GM12878 (cell line): ENCODE measurements around the gene GNRHR. TPM values are rescaled to one million over a fixed set of nuclear protein-coding genes. Genes with fewer than 3 reads are reported as not detected.

ENCODE experiments used
- ATAC-seq: fragments of 200-7000 bp; cut with Tn5 transposase; 3 replicates; pipeline ENCODE4 v1.9.1; 2020; ENCODE audit warnings: mild to moderate bottlenecking, moderate library complexity
- BruUV-seq: library from RNA; stranded (reverse); fragments of 400-500 nt; replicated peaks from 2 replicates; lab custom pipeline; 2021; lab: Mats Ljungman, UMichigan
- CTCF ChIA-PET: fragments of 300-600 bp; sonication (Branson Sonifier 250); formaldehyde crosslinking; extraction: SDS; loops from one replicate; lab custom pipeline; 2021; ENCODE audit warnings: inconsistent platforms; lab: Yijun Ruan, JAX
- POLR2A ChIA-PET: fragments of 350-600 bp; formaldehyde crosslinking; extraction: SDS; loops from one replicate; lab custom pipeline; 2021; ENCODE audit warnings: inconsistent platforms; lab: Charles Lee
- RAD21 ChIA-PET: fragments of 300-600 bp; sonication (Branson Sonifier 250); formaldehyde crosslinking; loops from one replicate; lab custom pipeline; 2023; ENCODE audit warnings: antibody characterized with exemption; ENCODE audit not compliant: unreplicated experiment; lab: Charles Lee
- SMC1A ChIA-PET: fragments of 300-600 bp; sonication (Branson Sonifier 250); formaldehyde crosslinking; loops from one replicate; lab custom pipeline; 2023; ENCODE audit not compliant: unreplicated experiment, uncharacterized antibody; lab: Charles Lee
- DNase-seq: peaks from one replicate; pipeline ENCODE4 v3.0.0-alpha.2; 2011; ENCODE audit warnings: low read depth, low spot score
- FAIRE-seq: peaks from 3 replicates; lab custom pipeline; 2011; peaks lifted over from hg19 to GRCh38; lab: Jason Lieb, UNC
- H2AFZ ChIP-seq: 2 replicates; pipeline ENCODE4 v1.6.0; 2011; ENCODE audit warnings: low read depth, low read length, control low read depth; ENCODE audit not compliant: control insufficient read depth
- H3K27ac ChIP-seq: 2 replicates; pipeline ENCODE4 v1.5.1; 2011; ENCODE audit warnings: control low read depth; ENCODE audit not compliant: control insufficient read depth, insufficient read depth
- H3K27me3 ChIP-seq, 2 experiments: replicated peaks in 1 of 2; 2 replicates each; pipeline versions ENCODE4 v1.6.0 to v1.6.1; 2011; ENCODE audit warnings: low read length in 1 of 2; ENCODE audit not compliant: control insufficient read depth in 2 of 2, insufficient read depth in 2 of 2
- H3K36me3 ChIP-seq, 2 experiments: 2 replicates each; pipeline ENCODE4 v1.5.1; 2011; ENCODE audit warnings: low read length in 1 of 2; ENCODE audit not compliant: control insufficient read depth in 2 of 2, insufficient read depth in 2 of 2
- H3K4me1 ChIP-seq: 2 replicates; pipeline ENCODE4 v1.6.1; 2011; ENCODE audit warnings: mild to moderate bottlenecking, low read length, moderate library complexity, mixed read lengths; ENCODE audit not compliant: control insufficient read depth, insufficient read depth
- H3K4me2 ChIP-seq: 2 replicates; pipeline ENCODE4 v1.6.0; 2011; ENCODE audit warnings: control low read depth; ENCODE audit not compliant: control insufficient read depth, insufficient read depth
- H3K4me3 ChIP-seq: fragments of 200-600 bp; sonication (generic); 2 replicates; pipeline ENCODE4 v1.5.1; 2016
- H3K79me2 ChIP-seq: 2 replicates; pipeline ENCODE4 v1.6.0; 2011; ENCODE audit warnings: low read length; ENCODE audit not compliant: control insufficient read depth, insufficient read depth
- H3K9ac ChIP-seq: 2 replicates; pipeline ENCODE4 v1.8.0; 2011; ENCODE audit warnings: low read length, control low read depth, mixed read lengths; ENCODE audit not compliant: control insufficient read depth, insufficient read depth
- H3K9me3 ChIP-seq: replicated peaks from 3 replicates; pipeline ENCODE4 v1.5.1; 2011; ENCODE audit warnings: mild to moderate bottlenecking, low read length; ENCODE audit not compliant: control insufficient read depth, insufficient read depth
- H4K20me1 ChIP-seq: 2 replicates; pipeline ENCODE4 v1.6.0; 2011; ENCODE audit not compliant: control insufficient read depth, insufficient read depth
- ATF7 ChIP-seq: fragments of 450-650 bp; IDR thresholded peaks from 2 replicates; pipeline ENCODE4 v1.6.1; 2016; ENCODE audit warnings: low read depth, mild to moderate bottlenecking
- CBX3 ChIP-seq: fragments of 200-600 bp; sonication (generic); IDR thresholded peaks from 2 replicates; pipeline ENCODE4 v1.6.1; 2016; ENCODE audit warnings: low read depth, borderline replicate concordance
- KDM1A ChIP-seq: fragments of 200-600 bp; sonication (generic); IDR thresholded peaks from 2 replicates; pipeline ENCODE4 v1.6.1; 2016; ENCODE audit warnings: borderline replicate concordance
- STAT1 ChIP-seq: fragments of 450-650 bp; conservative IDR thresholded peaks from 2 replicates; pipeline ENCODE4 v1.6.1; 2014; ENCODE audit warnings: antibody characterized with exemption, mild to moderate bottlenecking
- TCF7 ChIP-seq: IDR thresholded peaks from 2 replicates; pipeline ENCODE4 v1.6.1; 2014; ENCODE audit warnings: antibody characterized with exemption, borderline replicate concordance
- ZNF384 ChIP-seq: IDR thresholded peaks from 2 replicates; pipeline ENCODE4 v1.6.1; 2012; ENCODE audit warnings: low read depth, mild to moderate bottlenecking, low read length, improper control_type of control experiment, borderline replicate concordance
- ZZZ3 ChIP-seq: IDR thresholded peaks from 2 replicates; pipeline ENCODE4 v1.6.1; 2011; ENCODE audit warnings: low read depth; ENCODE audit not compliant: control insufficient read depth, insufficient read length
- WGBS: methylation state at CpG from one replicate; pipeline ENCODE4 v1.1.6; 2016; ENCODE audit warnings: low lambda C conversion rate; ENCODE audit not compliant: insufficient replicate concordance, insufficient coverage; ENCODE audit errors: missing lambda C conversion rate; 5-methylcytosine and 5-hydroxymethylcytosine counted together
- in situ Hi-C: fragments of 300-500 bp; cut with MboI; formaldehyde crosslinking; loops from 9 replicates; pipeline ENCODE4 v1.14.3; 2018; ENCODE audit warnings: mixed read lengths
- intact Hi-C: fragments of 100-400 bp; cut with micrococcal nuclease; formaldehyde crosslinking; loops from one replicate; pipeline ENCODE4 v1.14.2; 2022; ENCODE audit not compliant: unreplicated experiment
- polyA plus RNA-seq, 11 experiments: library from polyadenylated mRNA; depleted of rRNA in 4 of 11; unstranded in 6 of 11; stranded (reverse) in 5 of 11; fragments of >200 nt; fragmentation: Nextera tagmentation in 4 of 11; fragmentation: Illumina TruSeq in 1 of 11; extraction: Ambion mirVana in 4 of 11; extraction: Trizol in 1 of 11; gene quantifications; 1 replicate in 1 of 11; 2 replicates in 10 of 11; pipeline versions ENCODE4 v1.2.1 to v1.2.3, GENCODE V29; 2011 to 2016; ENCODE audit warnings: inconsistent platforms in 2 of 11, missing spikeins in 2 of 11, low read depth in 1 of 11
- total RNA-seq, 4 experiments: library from RNA; depleted of rRNA in 3 of 4; stranded (reverse); fragments of >200 nt in 3 of 4; fragmentation: Illumina TruSeq in 1 of 4; extraction: Trizol in 1 of 4; gene quantifications; 2 replicates each; pipeline versions ENCODE4 v1.2.1 to v1.2.3, GENCODE V29; 2013 to 2021
- TF ChIP-seq, protein P1 (sequence below), 3 experiments: IDR thresholded peaks in 2 of 3; conservative IDR thresholded peaks in 1 of 3; 2 replicates each; pipeline ENCODE4 v1.5.1; 2011; ENCODE audit warnings: low read depth in 3 of 3, low read length in 3 of 3, mild to moderate bottlenecking in 3 of 3, control low read depth in 2 of 3, moderate library complexity in 2 of 3, inconsistent platforms in 1 of 3, mixed read lengths in 1 of 3; ENCODE audit not compliant: control insufficient read depth in 2 of 3, insufficient read depth in 1 of 3; ENCODE audit errors: extremely low read depth in 1 of 3
- TF ChIP-seq, protein P2 (sequence below): IDR thresholded peaks from 2 replicates; pipeline ENCODE4 v1.6.1; 2011; ENCODE audit warnings: mild to moderate bottlenecking, low read depth, low read length, moderate library complexity; ENCODE audit not compliant: insufficient replicate concordance
- TF ChIP-seq, protein P3 (sequence below): fragments of 450-650 bp; IDR thresholded peaks from 2 replicates; pipeline ENCODE4 v1.6.1; 2017; ENCODE audit warnings: mild to moderate bottlenecking, moderate library complexity
- TF ChIP-seq, protein P4 (sequence below): IDR thresholded peaks from 2 replicates; pipeline ENCODE4 v1.6.1; 2011; ENCODE audit warnings: low read depth, mild to moderate bottlenecking, low read length, moderate library complexity, borderline replicate concordance; ENCODE audit errors: extremely low read depth
- TF ChIP-seq, protein P5 (sequence below): IDR thresholded peaks from 2 replicates; pipeline ENCODE4 v1.6.1; 2012; ENCODE audit warnings: low read depth, low read length, improper control_type of control experiment

Gene GNRHR
- total and polyA plus RNA-seq, 10 of the 15 experiments (the other 5 are each of a cell fraction or from before 2014, with no cell fraction given) = 0.02 to 0.12 (median 0.08) TPM; not detected in 7

DNA sequence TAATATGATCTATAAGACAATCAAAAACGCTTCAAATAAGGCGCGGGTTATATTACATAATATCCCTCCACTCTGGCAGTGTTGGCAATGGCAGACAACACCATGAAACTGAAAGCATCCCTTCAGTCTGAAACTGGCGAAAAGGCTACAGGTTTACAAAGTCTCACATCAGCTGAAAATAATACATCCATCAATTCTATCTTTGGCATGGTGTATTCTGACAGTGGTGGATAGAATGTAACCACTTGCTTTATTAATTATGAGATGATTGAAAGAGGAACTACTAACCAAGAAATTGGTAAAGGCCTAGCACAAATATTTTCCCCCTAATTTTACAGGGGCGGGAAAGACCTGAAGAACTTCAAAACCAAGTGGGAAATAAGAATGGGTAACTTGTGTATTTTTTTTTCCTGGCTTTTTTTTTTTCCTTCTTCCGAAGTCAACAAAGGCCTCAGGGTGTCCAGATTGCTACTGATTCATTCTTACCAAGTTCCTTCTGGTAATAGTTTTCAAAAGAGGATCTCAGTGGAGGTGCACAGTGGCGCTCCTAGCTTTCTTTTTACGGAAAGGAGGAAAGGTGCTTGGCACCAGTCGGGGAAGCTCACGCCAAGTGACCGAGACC, 54.0 kb downstream of the GNRHR start:
- RAD21 ChIA-PET = interaction anchor here (0.6 to 1.7 kb wide), 12 partner anchors 9 to 280 kb away, joined by 3 to 8 read pairs (median 4); partner anchors contain the start of genes CENPC and STAP1
- intact Hi-C loops (loop anchor here (5.0 kb wide), 1 partner anchor 647 kb away; no protein-coding TSS in a partner anchor), in situ Hi-C loops (loop anchor here (10.0 kb wide), 1 partner anchor 645 kb away; no protein-coding TSS in a partner anchor)
- no peaks in the 10 kb centered on the region for H4K20me1 ChIP-seq
- CTCF ChIA-PET = interaction anchor here (0.5 to 3.5 kb wide), 16 partner anchors 9 to 156 kb away, joined by 3 to 18 read pairs (median 4); partner anchors contain the start of genes CENPC and STAP1
- peaks cover 75% of the 10 kb centered on the region for H3K79me2 ChIP-seq
- FAIRE-seq (no peak), DNase-seq (no peak), ATAC-seq (peak; percentile 56)
- no peaks in the 10 kb centered on the region for H3K27me3 ChIP-seq
- BruUV-seq = TSS peak; percentile 71
- no peaks in the 10 kb centered on the region for H3K4me1 ChIP-seq
- H3K27ac ChIP-seq = peak overlapping the region; percentile 95
- POLR2A ChIA-PET = interaction anchor here (0.8 to 3.3 kb wide), 5 partner anchors 10 to 156 kb away, joined by 3 to 18 read pairs (median 4); partner anchors contain the start of gene CENPC
- peak overlapping the region; percentile 93 for H2AFZ ChIP-seq
- peaks cover 7% of the 10 kb centered on the region for H3K9me3 ChIP-seq
- H3K36me3 ChIP-seq = peaks cover 0 to 6% of the 10 kb centered on the region in 2 experiments; a peak in 1 of 4 replicates
- peak overlapping the region; percentile 77 for H3K4me3 ChIP-seq
- SMC1A ChIA-PET = interaction anchor here (1.0 to 5.1 kb wide), 9 partner anchors 9 to 156 kb away, joined by 3 to 33 read pairs (median 5); no protein-coding TSS in a partner anchor
- peak overlapping the region; percentile 98 for H3K9ac ChIP-seq
- 2% methylated on average over 11 of the region's 11 CpGs for WGBS
- H3K4me2 ChIP-seq = peak overlapping the region; percentile 70
- TF ChIP-seq ZNF384 (no peak), ZZZ3 (no peak), TCF7 (0 out of 2 replicates have a peak, but pooled peaks have one; percentile 0), STAT1 (no peak), ATF7 (0 out of 2 replicates have a peak, but pooled peaks have one; percentile 19), KDM1A (no peak), CBX3 (no peak)
- TF ChIP-seq, protein P1, sequence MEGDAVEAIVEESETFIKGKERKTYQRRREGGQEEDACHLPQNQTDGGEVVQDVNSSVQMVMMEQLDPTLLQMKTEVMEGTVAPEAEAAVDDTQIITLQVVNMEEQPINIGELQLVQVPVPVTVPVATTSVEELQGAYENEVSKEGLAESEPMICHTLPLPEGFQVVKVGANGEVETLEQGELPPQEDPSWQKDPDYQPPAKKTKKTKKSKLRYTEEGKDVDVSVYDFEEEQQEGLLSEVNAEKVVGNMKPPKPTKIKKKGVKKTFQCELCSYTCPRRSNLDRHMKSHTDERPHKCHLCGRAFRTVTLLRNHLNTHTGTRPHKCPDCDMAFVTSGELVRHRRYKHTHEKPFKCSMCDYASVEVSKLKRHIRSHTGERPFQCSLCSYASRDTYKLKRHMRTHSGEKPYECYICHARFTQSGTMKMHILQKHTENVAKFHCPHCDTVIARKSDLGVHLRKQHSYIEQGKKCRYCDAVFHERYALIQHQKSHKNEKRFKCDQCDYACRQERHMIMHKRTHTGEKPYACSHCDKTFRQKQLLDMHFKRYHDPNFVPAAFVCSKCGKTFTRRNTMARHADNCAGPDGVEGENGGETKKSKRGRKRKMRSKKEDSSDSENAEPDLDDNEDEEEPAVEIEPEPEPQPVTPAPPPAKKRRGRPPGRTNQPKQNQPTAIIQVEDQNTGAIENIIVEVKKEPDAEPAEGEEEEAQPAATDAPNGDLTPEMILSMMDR (IDR thresholded peaks at IDR 0.05 in 2 of 3, conservative IDR thresholded peaks at IDR 0.05 in 1 of 3; ENCODE audit: control insufficient read depth in 2 of 3, extremely low read depth in 1 of 3, insufficient read depth in 1 of 3, low read depth in 3 of 3, low read length in 3 of 3) = no peak
- TF ChIP-seq, protein P2, sequence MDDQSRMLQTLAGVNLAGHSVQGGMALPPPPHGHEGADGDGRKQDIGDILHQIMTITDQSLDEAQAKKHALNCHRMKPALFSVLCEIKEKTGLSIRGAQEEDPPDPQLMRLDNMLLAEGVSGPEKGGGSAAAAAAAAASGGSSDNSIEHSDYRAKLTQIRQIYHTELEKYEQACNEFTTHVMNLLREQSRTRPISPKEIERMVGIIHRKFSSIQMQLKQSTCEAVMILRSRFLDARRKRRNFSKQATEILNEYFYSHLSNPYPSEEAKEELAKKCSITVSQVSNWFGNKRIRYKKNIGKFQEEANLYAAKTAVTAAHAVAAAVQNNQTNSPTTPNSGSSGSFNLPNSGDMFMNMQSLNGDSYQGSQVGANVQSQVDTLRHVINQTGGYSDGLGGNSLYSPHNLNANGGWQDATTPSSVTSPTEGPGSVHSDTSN = no peak
- TF ChIP-seq, protein P3, sequence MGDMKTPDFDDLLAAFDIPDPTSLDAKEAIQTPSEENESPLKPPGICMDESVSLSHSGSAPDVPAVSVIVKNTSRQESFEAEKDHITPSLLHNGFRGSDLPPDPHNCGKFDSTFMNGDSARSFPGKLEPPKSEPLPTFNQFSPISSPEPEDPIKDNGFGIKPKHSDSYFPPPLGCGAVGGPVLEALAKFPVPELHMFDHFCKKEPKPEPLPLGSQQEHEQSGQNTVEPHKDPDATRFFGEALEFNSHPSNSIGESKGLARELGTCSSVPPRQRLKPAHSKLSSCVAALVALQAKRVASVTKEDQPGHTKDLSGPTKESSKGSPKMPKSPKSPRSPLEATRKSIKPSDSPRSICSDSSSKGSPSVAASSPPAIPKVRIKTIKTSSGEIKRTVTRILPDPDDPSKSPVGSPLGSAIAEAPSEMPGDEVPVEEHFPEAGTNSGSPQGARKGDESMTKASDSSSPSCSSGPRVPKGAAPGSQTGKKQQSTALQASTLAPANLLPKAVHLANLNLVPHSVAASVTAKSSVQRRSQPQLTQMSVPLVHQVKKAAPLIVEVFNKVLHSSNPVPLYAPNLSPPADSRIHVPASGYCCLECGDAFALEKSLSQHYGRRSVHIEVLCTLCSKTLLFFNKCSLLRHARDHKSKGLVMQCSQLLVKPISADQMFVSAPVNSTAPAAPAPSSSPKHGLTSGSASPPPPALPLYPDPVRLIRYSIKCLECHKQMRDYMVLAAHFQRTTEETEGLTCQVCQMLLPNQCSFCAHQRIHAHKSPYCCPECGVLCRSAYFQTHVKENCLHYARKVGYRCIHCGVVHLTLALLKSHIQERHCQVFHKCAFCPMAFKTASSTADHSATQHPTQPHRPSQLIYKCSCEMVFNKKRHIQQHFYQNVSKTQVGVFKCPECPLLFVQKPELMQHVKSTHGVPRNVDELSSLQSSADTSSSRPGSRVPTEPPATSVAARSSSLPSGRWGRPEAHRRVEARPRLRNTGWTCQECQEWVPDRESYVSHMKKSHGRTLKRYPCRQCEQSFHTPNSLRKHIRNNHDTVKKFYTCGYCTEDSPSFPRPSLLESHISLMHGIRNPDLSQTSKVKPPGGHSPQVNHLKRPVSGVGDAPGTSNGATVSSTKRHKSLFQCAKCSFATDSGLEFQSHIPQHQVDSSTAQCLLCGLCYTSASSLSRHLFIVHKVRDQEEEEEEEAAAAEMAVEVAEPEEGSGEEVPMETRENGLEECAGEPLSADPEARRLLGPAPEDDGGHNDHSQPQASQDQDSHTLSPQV = no peak
- TF ChIP-seq, protein P4, sequence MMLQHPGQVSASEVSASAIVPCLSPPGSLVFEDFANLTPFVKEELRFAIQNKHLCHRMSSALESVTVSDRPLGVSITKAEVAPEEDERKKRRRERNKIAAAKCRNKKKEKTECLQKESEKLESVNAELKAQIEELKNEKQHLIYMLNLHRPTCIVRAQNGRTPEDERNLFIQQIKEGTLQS = no peak
- TF ChIP-seq, protein P5, sequence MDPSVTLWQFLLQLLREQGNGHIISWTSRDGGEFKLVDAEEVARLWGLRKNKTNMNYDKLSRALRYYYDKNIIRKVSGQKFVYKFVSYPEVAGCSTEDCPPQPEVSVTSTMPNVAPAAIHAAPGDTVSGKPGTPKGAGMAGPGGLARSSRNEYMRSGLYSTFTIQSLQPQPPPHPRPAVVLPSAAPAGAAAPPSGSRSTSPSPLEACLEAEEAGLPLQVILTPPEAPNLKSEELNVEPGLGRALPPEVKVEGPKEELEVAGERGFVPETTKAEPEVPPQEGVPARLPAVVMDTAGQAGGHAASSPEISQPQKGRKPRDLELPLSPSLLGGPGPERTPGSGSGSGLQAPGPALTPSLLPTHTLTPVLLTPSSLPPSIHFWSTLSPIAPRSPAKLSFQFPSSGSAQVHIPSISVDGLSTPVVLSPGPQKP = no peak
